ENCODE data around the gene LCE3A. TPM values are rescaled to one million over a fixed set of nuclear protein-coding genes. Genes with fewer than 3 reads are reported as not detected.
"Not testable (repeated sequence)": the region's sequence is repeated elsewhere in the genome, so short reads cannot be mapped to it uniquely, and the experiment has no call there.

LCE3A gene, protein sequence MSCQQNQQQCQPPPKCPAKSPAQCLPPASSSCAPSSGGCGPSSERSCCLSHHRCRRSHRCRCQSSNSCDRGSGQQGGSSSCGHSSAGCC
- not detected in 2 replicates for total RNA-seq

DNA sequence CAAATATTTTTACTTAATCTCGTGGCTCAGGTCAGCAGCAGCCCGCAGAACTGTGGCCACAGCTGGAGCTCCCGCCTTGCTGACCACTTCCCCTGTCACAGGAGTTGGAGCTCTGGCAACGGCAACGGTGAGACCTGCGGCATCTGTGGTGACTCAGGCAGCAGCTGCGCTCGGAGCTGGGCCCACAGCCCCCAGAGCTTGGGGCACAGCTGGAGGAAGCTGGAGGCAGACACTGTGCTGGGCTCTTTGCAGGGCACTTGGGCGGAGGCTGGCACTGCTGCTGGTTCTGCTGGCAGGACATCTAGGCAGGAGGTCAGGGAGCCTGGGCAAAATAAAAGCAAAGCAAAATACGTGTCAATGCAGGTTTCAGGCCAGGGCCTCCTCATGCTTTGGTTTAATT, at the start of gene LCE3A:
Gene LCE3A (minus strand): TSS at position 301 of the 400 bp plus-strand sequence. CDS start 0 bp downstream, at position 301.
- no peak for DNase-seq (ENCODE audit: low read depth)
- TF ChIP-seq, protein P1, sequence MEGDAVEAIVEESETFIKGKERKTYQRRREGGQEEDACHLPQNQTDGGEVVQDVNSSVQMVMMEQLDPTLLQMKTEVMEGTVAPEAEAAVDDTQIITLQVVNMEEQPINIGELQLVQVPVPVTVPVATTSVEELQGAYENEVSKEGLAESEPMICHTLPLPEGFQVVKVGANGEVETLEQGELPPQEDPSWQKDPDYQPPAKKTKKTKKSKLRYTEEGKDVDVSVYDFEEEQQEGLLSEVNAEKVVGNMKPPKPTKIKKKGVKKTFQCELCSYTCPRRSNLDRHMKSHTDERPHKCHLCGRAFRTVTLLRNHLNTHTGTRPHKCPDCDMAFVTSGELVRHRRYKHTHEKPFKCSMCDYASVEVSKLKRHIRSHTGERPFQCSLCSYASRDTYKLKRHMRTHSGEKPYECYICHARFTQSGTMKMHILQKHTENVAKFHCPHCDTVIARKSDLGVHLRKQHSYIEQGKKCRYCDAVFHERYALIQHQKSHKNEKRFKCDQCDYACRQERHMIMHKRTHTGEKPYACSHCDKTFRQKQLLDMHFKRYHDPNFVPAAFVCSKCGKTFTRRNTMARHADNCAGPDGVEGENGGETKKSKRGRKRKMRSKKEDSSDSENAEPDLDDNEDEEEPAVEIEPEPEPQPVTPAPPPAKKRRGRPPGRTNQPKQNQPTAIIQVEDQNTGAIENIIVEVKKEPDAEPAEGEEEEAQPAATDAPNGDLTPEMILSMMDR (conservative IDR thresholded peaks at IDR 0.05; ENCODE audit: low read depth, low read length), result no peak

DNA sequence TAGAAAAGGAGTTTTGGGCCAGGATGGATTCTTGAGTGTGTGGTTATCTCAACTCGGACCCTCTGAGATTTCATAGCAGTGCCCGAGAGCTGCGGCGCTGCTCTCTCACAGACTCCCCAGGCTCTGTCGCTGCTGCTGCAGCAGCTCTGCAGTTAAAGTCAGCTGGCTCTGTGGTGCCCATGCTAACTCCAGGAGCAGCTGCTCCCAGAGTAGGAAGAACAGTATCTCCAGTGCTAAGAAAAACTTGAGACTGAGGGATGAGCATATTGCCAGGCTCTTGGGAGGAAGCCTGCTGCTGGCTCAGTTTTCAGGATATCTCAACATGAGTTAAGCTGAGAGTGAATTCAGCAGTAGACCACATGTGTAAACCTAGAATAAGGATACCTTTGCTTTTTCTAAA, 44.7 kb upstream of the LCE3A start:
- TF ChIP-seq, protein P1 (conservative IDR thresholded peaks at IDR 0.05; ENCODE audit: low read depth, low read length), result no peak
- H3K4me3 ChIP-seq (ENCODE audit: low read depth, low read length), result no peak overlapping the region
- DNase-seq (ENCODE audit: low read depth), result no peak

More for the DNA sequence above, at the start of gene LCE3A:
- no peak within 1 kb of the TSS for H3K4me3 ChIP-seq (ENCODE audit: low read depth, low read length)

DNA sequence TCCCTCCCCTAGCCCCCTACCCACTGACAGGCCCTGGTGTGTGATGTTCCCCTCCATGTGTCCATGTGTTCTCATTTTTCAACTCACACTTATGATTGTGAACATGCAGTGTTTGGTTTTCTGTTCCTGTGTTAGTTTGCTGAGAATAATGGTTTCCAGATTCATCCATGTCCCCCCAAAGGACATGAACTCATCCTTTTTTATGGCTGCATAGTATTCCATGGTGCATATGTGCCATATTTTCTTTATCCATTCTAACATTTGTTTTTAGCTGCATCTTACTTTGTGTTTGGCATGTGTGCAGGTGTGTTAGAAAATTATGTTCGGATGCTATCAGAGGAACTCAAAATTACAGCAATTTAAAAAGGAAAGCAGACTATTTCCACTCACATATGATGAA, 43.3 kb upstream of the LCE3A start:
- DNase-seq (ENCODE audit: low read depth), result not testable (repeated sequence)

DNA sequence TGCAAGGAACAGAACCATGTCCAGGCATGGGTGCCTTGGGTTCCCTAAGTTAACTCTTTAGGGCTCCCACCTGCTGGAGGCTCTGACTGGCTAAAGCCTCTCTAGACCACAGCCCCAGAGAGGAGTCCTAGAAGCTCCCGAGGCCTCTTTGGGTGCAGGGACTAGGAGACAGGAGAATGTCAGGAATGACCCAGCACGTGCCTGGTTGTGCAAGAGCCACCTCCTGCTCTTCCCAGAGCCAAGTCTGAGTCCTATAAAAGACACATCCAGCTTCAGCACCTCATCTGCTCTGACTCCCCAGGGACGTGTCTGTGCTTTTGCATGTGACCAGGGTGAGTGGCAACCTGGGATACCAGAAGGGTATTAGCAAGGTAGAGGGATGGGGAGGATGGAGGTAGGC, 40.2 kb upstream of the LCE3A start, which contains the start of gene LCE2D:
Gene LCE2D (plus strand): TSS at position 283 of the 400 bp plus-strand sequence. CDS start 726 bp downstream, outside the sequence.
- TF ChIP-seq, protein P1 (conservative IDR thresholded peaks at IDR 0.05; ENCODE audit: low read depth, low read length), result no peak
- H3K4me3 ChIP-seq (ENCODE audit: low read depth, low read length), result no peak within 1 kb of the TSS
- no peak for DNase-seq (ENCODE audit: low read depth)

More for the DNA sequence above, 43.3 kb upstream of the LCE3A start:
- H3K4me3 ChIP-seq (ENCODE audit: low read depth, low read length), result not testable (repeated sequence)

DNA sequence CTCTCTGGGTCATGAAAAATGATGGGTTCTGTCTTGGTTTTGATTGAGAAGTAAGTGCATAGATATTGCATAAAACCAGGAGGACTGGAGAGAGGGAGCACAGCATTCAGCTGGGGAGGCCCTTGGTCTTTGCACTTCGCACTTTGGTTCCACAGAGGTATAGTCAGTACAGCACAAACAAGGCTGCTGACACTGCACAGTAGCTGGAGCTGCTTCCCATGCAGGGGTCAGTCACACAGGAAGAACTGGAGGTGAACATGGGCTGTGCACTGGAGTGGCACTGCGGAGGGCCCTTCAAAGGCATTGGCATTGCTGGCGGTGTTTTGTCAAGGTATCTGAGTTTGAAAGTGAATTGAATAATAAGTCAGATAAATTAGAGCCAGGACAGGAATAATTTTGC, 35.7 kb upstream of the LCE3A start:
- no peak overlapping the region for H3K4me3 ChIP-seq (ENCODE audit: low read depth, low read length)
- no peak for DNase-seq (ENCODE audit: low read depth)
- TF ChIP-seq, protein P1 (conservative IDR thresholded peaks at IDR 0.05; ENCODE audit: low read depth, low read length), result no peak

DNA sequence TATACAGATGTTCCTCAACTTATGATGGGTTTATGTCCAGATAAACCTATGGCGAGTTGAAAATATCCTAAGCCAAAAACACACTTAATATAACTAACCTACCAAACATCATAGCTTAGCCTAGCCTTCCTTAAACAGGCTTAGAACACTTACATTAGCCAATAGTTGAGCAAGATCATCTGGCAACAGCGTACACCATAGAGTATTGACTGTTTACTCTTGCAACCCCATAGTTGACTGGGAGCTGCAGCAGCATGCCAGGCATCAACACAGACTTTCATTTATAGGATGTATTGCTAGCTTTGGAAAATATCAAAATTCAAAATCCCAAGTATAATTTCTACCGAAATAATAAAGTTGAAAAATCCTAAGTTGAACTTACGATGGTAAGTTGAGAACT, 34.8 kb upstream of the LCE3A start:
- H3K4me3 ChIP-seq (ENCODE audit: low read depth, low read length), result no peak overlapping the region
- no peak for DNase-seq (ENCODE audit: low read depth)
- TF ChIP-seq, protein P1 (conservative IDR thresholded peaks at IDR 0.05; ENCODE audit: low read depth, low read length), result no peak

DNA sequence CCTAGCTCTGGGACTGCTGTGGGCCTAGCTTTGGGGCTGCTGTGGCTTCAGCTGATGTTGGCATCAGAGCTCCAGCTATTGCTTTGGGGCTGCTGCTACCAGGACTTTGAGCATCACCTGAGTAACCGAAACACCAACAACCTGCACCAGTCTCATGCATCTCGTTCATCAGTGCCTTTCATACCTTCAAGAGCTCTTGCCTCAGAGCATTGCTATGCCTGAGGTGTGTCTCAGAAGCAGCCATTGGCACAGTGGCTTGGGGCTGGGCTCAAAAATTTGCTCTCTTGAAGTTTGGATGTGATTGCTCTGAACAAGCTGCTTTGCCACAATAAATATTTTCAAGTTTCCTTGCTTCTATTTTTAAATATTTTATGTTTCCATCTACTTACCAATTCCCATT, 33.6 kb upstream of the LCE3A start:
- DNase-seq (ENCODE audit: low read depth), result no peak
- TF ChIP-seq, protein P1 (conservative IDR thresholded peaks at IDR 0.05; ENCODE audit: low read depth, low read length), result no peak
- no peak overlapping the region for H3K4me3 ChIP-seq (ENCODE audit: low read depth, low read length)
